Prostate gland (tissue), 2 donors: ENCODE data around the gene ZC3H10.

Experiments
- CTCF ChIP-seq, 4 experiments: fragments of 200-600 bp in 2 of 4; fragments of 450-650 bp in 2 of 4; sonication (generic) in 2 of 4; IDR thresholded peaks; 1 replicate in 3 of 4; 2 replicates in 1 of 4; pipeline ENCODE4 v1.5.1; 2016 to 2019; ENCODE audit warnings: antibody characterized with exemption in 4 of 4, mild to moderate bottlenecking in 2 of 4, moderate library complexity in 2 of 4
- POLR2A ChIP-seq: fragments of 450-650 bp; IDR thresholded peaks from one replicate; pipeline ENCODE4 v1.6.1; 2016; ENCODE audit warnings: antibody characterized with exemption, mild to moderate bottlenecking
- POLR2AphosphoS5 ChIP-seq: sonication (generic); formaldehyde crosslinking; IDR thresholded peaks from one replicate; pipeline ENCODE4 v1.6.1; 2017; ENCODE audit warnings: antibody characterized with exemption

GRCh38 chr12:56153678-56154065 is 35.6 kb downstream of the ZC3H10 start:
- TF ChIP-seq CTCF (IDR thresholded peaks at IDR 0.05) (no peak), POLR2A (no peak), POLR2AphosphoS5 (no peak)
